Measurements from ENCODE around the gene NOL12. TPM values are rescaled to one million over a fixed set of nuclear protein-coding genes. Genes with fewer than 3 reads are reported as not detected.

The NOL12 gene
- total RNA-seq, 2 donors from 2014 or later: 17.8 to 24.7 TPM

DNA sequence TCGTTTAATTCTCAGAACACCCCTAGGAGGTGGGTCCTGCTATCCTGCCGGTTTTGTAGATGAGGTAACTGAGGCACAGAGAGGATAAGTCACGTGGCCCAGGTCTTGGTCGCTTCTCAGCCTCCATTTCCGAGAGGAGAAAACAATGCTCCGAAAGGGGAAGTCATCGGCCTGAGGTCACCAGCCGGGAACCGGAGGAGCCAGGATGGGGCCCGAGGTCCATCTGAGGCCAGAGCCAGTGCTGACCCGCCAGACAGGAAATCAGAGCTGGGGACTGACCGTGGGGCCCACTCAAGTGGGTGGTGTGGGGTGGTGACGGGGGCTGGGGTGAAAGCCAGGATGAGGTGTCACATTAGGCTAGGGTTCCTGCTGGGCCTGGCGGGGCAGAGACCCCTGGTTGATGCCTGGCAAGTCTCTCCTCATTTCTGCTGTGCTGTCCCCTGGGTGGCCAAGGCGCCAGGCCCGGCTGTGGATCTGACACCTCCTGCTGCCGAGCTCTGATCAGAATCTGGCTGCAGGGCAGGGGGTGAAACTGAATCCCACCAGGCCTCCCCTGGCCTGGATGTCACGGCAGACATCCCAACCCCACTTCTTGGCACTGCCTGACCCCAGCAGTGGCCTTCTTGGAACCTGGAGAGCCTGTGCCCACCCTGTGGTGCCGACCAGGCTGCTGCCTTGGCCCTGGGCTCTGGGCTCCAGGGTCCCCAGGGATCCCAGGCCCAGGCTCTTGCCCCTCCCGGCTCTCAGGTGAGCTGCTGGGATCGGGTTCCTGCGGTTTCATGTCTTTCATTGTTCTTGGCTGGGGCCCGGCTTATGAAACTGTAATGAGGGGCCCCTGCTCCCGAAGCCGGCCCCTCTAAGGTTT lies 22.7 kb downstream of the NOL12 start:
- H3K36me3 ChIP-seq: no peaks in the 10 kb centered on the region
- no peak overlapping the region for H3K27ac ChIP-seq
- no peaks in the 10 kb centered on the region for H3K4me1 ChIP-seq
- no peaks in the 10 kb centered on the region for H3K27me3 ChIP-seq
- no peak for TF ChIP-seq CTCF (IDR thresholded peaks at IDR 0.05)
- DNase-seq (ENCODE audit: low spot score): no peak
- H3K4me3 ChIP-seq: no peak overlapping the region
- no peaks in the 10 kb centered on the region for H3K9me3 ChIP-seq

DNA sequence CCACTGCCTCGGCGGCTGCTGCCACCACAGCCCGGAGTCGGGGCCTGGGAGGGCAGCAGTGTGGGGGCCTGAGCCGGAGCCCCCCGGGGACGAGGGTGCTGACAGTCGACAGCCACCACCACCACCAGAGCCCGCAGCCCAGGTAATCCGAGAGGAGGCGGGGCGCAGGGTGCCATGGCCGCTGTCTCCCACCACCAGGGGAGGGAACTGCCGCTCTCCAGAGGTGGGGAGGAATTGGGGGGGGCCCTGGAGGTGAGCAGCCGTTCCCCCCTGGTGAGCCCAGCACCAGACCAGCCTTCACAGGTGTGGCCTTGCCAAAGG lies 23.3 kb downstream of the NOL12 start:
- H3K27ac ChIP-seq: no peak overlapping the region
- no peaks in the 10 kb centered on the region for H3K27me3 ChIP-seq
- no peak overlapping the region for H3K4me3 ChIP-seq
- no peak for TF ChIP-seq CTCF (IDR thresholded peaks at IDR 0.05)
- no peaks in the 10 kb centered on the region for H3K9me3 ChIP-seq
- DNase-seq (ENCODE audit: low spot score): no peak
- no peaks in the 10 kb centered on the region for H3K36me3 ChIP-seq
- no peaks in the 10 kb centered on the region for H3K4me1 ChIP-seq

DNA sequence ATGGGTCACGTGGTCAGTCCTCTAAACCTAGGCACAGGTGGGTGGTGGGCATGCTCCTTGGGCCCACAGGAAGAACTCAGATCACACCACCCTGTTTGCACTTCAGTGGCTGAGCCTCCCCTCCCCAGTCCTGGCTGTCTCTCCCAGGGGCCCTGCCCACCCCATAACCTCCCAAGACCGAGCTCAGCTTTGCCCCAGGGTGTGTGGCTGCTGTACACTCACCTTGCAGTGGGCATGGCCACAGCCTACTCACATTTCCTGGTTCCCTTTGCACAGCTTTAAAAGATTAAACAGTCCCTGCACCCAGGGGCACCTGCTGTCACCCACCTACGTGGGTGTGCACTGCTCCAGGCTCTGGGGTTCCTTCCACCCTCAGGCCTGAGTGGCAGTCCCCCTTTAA lies 24.5 kb downstream of the NOL12 start:
- H3K27me3 ChIP-seq: no peaks in the 10 kb centered on the region
- H3K4me1 ChIP-seq: no peaks in the 10 kb centered on the region
- H3K27ac ChIP-seq: no peak overlapping the region
- TF ChIP-seq CTCF (IDR thresholded peaks at IDR 0.05): no peak
- H3K36me3 ChIP-seq: no peaks in the 10 kb centered on the region
- H3K9me3 ChIP-seq: no peaks in the 10 kb centered on the region
- DNase-seq (ENCODE audit: low spot score): no peak
- no peak overlapping the region for H3K4me3 ChIP-seq

GRCh38 chr22:37711490-37711889 lies 25.3 kb downstream of the NOL12 start:
- Histone ChIP-seq H3K27me3 (no peaks in the 10 kb centered on the region), H3K4me3 (no peak overlapping the region), H3K9me3 (no peaks in the 10 kb centered on the region), H3K4me1 (no peaks in the 10 kb centered on the region), H3K36me3 (no peaks in the 10 kb centered on the region), H3K27ac (no peak overlapping the region)
- no peak for TF ChIP-seq CTCF (IDR thresholded peaks at IDR 0.05)
- no peak for DNase-seq (ENCODE audit: low spot score)

DNA sequence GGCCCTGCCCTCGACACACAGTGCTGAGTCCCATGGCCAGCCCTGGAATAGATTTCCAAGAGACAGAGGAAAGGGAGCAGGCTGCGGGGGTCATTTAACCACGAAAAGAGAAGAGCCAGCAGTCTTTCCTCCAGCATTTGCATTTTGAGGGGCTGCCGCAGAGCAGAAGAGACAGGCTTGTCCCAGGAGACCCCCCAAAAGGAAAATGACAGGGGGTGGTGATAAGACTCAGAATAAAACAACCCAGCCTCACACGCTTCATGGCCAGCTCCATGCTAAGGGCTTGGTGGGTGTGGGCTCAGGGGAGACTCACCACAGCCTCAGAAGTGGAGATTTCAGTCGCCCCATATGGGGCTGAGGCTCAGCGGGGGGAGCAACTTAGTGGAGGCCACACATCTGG lies 27.6 kb downstream of the NOL12 start:
- H3K9me3 ChIP-seq: no peaks in the 10 kb centered on the region
- H3K4me3 ChIP-seq: no peak overlapping the region
- no peaks in the 10 kb centered on the region for H3K36me3 ChIP-seq
- no peak for TF ChIP-seq CTCF (IDR thresholded peaks at IDR 0.05)
- H3K4me1 ChIP-seq: no peaks in the 10 kb centered on the region
- no peaks in the 10 kb centered on the region for H3K27me3 ChIP-seq
- DNase-seq (ENCODE audit: low spot score): no peak
- no peak overlapping the region for H3K27ac ChIP-seq

DNA sequence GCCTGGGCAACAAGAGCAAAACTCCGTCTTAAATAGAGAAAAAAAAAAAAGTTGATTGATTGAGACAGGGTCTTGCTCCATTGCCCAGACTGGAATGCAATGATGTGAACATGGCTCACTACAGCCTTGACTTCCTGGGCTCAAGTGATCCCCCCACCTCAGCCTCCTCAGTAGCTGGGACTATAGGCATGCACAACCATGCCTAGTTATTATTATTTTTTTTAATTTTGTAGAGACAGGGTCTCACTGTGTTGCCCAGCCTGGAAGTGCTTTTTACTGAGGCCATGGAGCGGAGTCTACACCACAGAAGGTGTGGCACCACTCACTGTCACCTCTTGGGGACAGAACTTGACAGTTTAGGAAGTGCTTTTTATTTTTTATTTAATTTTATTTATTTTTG lies 28.5 kb downstream of the NOL12 start:
- DNase-seq (ENCODE audit: low spot score): no peak
- no peaks in the 10 kb centered on the region for H3K9me3 ChIP-seq
- no peak for TF ChIP-seq CTCF (IDR thresholded peaks at IDR 0.05)

More for the DNA sequence above, 28.5 kb downstream of the NOL12 start:
- Histone ChIP-seq H3K27ac (no peak overlapping the region), H3K27me3 (no peaks in the 10 kb centered on the region), H3K36me3 (no peaks in the 10 kb centered on the region), H3K4me3 (no peak overlapping the region), H3K4me1 (no peaks in the 10 kb centered on the region)
